NCI-H2081 (cell line): ENCODE measurements around the gene NR2F1.

Experiments used
- DNase-seq, 2 experiments: peaks; one replicate each; lab custom pipeline; 2025; lab: John Stamatoyannopoulos, UW

The NR2F1 gene

DNA sequence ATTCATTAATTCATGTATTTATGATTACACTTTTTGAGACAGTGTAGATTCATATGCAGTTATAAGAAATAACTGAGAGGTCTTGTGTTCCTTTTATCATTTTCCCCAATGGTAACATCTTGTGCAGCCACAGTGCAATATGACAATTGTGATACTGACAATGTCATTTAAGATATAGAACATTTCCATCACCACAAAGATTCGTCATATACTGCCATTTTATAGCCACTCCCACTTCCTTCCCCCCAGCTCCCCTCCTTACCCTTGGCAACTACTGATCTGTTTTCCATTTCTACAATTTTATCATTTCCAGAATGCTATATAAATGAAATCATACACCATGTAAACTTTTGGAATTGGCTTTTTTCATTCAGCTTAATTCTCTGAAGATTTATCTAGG, 53.8 kb downstream of the NR2F1 start:
- no peak for DNase-seq

DNA sequence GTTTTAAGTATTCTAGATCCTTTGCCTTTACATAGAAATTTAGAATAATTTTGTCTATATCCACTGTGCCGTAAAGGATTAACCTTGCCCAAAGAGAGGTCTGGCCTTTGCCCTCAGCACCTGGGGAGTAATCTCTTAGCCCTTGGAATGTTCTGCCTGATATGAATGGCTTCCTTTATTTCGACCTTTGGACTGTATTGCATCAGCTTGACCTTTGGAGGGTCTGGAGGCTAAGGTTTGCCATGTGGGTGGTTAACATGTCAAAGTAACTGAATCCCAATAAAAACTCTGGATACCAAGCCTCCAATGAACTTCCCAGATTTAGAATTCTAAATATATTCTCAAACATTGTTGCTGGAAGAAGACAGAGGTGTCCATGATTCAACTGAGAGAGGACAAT, 54.7 kb downstream of the NR2F1 start:
- DNase-seq, result no peak

DNA sequence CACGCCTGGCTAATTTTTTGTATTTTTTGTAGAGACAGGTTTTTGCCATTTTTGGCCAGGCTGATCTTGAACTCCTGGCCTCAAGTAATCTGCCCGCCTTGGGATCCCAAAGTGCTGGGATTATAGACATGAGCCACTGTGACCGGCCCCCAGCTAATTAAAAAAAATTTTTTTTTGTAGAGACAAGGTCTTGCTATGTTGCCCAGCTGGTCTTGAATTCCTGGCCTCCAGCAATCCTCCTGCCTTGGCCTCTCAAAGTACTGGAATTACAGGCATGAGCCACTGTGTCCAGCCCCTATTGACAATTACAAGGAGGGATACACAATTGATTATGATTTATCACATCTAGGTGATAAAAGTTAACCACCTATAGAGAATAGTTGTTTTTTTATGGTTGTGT, 59.5 kb downstream of the NR2F1 start:
- DNase-seq, result no peak
